IPS-NIHi7 (cell line): ENCODE measurements around the gene UBE2H.
"Not testable (repeated sequence)": the region's sequence is repeated elsewhere in the genome, so short reads cannot be mapped to it uniquely, and the experiment has no call there.

Experiments used
- DNase-seq: peaks from one replicate; pipeline ENCODE4 v3.0.0; 2012; ENCODE audit warnings: mixed read lengths; ENCODE audit errors: extremely low spot score

The UBE2H gene

DNA sequence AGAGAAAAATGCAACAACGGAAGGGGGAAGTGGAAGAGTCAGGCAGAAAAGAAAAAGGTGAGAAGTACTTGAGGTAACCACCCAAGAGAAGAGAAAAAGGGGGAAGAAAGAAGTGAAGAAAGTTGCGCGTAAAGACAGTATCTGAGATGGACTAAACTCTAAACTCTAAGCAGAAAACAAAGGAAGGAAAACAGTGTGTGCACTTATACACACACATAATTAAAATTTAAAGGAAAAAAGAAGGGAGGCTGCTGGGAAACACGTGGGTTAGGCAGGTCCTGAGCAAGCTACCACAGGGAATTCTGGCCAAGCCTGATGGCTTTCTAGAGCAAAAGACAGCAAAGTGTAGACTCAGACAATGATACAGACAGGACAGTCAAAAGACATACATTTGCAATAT lies 78.0 kb downstream of the UBE2H start:
- no peak for DNase-seq

DNA sequence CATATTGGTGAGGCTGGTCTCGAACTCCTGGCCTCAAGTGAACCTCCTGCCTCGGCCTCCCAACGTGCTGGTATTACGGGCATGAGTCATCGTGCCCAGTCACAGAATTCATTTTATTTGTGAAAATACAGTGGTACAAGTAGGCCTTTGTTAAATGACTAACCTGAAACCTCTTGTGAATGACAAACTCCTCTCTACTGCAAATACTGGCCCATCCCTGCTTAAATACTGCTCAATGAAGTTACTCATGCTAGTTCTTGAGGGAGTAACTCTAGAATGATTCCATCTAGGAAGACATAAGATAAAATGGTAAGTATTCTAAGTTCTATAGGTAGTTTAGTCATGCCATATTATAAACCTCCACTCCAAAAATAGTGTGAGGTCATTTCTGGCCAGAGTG lies 80.7 kb downstream of the UBE2H start:
- DNase-seq: no peak

DNA sequence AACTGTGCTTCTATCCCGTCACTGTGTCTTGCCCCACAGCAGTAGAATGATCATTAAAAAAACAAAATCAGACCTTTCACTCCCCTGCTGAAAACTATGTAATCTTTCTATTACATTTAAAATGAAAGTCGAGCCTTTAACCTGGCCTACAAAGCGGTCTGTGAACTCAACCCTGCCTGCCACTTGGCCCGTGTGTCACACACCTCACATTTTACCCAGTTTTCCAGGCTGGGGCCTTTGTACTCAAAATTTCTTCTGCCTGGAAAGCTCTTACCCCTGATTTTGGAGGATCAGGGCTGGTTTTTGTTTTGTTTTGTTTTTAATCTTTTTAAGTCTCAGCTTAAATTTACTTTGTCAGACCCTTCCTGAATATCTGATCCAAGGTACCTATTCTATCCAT lies 82.1 kb downstream of the UBE2H start:
- no peak for DNase-seq

DNA sequence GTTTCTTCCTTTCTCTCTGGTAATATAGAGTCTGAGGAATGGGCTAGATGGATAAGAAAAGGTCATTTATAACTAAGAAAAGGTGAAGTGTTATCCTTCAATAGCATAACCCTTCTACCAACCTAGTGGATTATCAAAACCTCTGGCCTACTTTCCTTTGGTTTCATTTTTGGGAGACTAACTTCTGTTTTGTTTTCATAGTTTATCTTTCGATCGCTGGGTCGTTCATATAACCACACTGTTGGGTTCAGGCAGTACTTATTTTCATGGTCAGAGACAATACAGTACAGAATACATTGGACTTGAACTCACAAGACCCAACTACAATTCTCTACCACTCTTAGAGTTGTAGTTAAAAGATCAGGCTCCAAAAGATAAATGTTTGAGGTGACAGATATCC lies 86.5 kb downstream of the UBE2H start:
- no peak for DNase-seq

DNA sequence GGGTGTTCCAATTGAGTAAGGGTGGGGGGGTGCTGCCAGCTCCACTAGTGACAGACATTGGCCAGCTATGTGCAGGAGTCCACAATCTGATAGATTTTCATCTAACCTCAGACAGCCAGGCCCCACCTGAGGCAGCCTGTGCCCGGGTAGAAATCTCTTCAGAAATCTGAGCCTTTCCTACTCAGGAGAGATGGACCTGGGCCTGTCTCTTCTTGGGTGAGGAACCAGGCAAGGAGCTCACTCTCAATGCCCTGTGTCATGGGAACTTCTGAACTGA lies 86.9 kb downstream of the UBE2H start:
- no peak for DNase-seq

DNA sequence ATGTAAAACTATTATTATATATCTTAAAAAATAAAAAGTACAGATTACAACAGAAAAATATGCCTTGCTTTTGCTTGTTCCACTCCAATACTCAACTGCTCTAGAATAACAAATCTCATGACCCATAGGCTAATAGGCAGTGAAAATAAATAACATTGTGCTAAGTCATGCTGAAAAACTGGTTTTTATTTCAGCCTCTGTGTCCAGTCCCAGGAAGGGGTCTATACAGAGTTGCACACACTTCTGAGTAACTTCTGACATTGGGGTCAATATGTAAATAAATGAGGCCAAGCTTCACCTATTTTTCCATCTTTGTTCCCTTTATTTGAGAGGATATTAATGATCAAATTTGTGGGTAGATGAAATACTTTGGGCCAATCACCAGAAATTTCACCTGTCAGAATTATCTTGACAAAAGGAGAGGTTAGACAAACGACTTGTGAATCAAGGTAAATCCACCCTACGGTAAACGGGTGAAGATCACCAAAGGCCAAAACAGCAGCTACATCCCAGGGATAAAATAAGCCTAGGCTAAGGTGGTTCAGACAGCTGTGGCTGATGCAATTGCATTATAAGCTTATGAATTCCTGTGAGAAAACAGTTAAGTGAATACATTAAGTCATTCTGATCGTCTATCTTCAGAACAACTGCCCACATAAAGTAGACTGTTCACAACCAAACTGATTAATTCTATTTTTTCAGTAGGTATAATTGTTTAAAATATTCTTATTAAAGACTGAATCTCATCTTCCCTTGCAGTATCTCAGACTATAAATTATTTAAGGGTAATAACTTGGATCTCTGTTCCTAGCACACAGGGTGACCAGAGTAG lies 87.5 kb downstream of the UBE2H start:
- no peak for DNase-seq

DNA sequence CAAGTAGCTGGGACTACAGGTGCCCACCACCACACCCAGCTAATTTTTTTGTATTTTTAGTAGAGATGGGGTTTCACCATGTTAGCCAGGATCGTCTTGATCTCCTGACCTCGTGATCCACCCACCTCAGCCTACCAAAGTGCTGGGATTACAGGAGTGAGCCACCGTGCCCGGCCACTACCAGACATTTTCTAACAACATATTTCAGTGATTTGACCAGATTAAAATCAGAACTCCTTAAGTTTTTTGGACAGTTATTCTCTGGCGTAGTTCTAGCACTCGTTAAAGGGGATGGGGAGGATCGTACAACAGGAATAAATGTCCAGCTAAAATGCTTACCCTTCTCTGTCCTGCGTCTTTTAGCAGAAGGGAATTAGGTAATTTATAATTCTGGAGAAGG lies 88.1 kb downstream of the UBE2H start:
- not testable (repeated sequence) for DNase-seq

DNA sequence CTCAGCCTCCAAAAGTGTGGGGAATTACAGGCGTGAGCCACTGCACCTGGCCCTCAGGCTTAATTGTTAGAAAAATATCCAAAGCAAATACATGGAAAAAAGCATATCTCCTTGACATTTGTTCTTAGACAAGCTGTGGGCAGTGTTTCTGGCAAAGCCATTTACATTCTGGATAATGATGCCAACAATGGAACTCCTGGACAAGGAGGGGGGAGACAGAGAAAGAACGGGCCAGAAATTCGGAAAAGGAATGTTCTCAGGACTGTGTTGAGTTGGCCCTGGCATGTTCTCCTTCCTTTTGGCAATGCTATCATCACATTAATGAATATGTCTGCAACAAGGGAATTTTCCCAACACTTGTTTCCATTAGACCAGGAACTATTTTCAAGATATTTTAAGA lies 88.7 kb downstream of the UBE2H start:
- no peak for DNase-seq

DNA sequence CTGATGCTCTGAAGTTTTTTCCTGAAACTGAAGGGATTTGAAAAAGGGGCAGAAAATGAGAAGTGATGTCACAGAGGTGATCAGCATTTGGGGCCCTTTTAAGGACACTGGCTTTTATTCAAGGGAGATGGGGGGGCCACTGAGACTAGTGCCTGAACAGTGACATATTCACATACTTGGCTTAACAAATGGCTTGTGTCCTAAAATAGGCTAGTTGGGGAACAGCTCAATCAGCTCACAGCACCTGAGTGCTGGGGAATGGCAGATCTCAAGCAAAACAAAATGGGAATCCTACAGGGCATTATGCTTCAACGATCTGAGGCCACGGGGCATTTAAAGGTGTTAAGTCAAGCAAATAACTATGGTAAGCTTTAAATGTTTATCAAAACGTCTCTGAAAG lies 90.1 kb downstream of the UBE2H start:
- DNase-seq: no peak

DNA sequence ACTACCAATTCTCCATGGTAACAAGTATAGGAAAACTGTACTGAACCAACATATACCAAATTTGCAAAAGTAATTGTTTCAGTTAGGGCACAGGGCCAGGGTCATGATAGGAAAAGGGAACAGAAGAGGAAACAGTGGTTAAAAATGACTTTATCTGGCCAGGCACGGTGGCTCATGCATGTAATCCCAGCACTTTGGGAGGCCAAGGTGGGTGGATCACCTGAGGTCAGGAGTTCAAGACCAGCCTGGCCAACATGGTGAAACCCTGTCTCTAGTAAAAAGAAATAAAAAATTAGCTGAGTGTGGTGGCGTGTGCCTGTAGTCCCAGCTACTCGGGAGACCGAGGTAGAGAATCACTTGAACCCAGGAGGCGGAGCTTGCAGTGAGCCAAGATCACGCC lies 92.0 kb downstream of the UBE2H start:
- not testable (repeated sequence) for DNase-seq

DNA sequence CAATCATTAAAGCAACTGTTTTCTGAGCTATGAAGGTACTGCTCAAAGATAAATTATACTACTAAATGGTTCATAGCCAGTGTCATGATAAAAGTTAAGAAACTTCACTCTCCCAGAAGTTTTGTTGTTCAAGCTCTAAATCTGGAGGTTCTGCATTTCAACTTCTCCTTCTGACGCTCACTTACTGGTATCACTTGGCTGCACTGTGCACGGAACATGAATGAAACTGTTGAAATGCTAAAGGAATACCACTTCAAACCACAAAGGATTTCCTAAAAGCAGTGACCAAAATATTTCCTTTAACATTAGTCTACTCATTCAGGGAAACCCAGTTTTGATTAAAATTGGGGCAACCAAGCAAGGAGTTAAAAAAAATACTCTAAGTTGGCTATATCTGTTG lies 93.6 kb downstream of the UBE2H start:
- DNase-seq: no peak

DNA sequence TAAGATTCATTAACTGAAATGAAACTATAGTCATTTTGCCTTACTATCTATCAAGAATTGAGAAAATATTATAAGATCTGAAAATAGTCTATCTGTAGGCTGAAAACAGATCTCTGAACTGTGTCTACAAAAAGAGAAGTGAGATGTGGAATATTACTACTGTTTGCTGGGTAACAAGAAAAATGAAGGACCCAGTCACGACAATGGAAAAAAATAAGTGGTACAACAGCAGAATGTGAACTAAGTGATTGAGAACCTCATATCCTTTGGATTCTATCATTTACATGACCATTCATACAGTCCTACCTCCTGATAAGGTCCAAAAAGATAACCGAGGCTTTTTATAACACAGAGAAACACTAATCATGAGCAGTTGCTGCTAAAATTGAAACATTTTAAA lies 94.3 kb downstream of the UBE2H start:
- DNase-seq: no peak

DNA sequence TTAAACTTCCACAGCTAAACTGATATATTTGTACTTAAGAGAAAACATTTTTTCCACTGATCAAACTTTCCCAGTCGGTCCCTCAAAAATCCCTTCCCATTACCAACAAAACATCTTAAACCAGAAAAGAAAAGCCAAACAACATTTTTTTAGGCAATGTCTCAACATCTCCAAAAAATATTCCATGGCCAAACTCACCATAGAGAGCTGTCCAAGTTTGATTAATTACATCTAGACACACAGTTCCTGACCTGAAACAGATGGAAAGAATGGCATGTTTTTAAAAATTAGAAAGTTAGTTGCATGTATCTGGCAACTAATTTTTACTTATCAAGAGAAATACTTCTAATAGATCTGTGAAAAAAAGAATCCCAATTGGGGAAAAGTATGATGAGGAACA lies 95.4 kb downstream of the UBE2H start:
- DNase-seq: no peak

DNA sequence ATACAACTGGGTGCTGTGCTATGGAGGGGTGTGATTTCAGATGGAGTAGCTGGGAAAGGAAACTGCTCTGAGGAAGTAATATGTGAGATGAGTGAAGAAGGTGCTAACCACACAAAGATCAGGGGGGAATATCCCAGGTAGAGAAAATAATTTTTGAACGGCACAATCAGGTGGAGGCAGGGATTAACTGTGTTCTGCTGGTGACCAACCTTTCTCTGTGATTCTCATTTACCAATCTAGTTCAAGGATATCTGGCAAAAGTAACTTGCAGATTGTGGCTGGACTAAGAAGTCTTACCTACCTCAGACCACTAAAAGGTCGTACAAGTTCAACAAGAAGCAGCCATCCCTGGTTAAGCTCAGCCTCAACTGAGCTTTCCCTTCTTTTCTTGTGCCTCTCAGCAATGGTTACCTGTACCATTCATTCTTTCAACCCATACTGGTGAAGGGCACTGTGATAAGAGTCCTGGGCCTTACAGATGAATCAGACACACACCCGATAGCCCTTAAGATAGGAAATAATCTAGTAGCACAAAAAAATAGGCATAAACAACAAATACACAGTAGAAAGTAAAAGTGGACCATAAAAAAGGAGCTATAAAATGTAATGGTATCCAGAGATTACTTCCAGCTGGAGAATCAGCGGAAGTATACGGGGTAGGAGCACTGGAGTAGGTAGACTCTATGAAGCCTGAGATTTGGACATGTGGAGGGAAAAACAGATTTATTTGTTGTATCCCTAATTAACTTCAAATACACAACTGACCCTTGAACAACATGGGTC lies 96.6 kb downstream of the UBE2H start:
- DNase-seq: no peak

DNA sequence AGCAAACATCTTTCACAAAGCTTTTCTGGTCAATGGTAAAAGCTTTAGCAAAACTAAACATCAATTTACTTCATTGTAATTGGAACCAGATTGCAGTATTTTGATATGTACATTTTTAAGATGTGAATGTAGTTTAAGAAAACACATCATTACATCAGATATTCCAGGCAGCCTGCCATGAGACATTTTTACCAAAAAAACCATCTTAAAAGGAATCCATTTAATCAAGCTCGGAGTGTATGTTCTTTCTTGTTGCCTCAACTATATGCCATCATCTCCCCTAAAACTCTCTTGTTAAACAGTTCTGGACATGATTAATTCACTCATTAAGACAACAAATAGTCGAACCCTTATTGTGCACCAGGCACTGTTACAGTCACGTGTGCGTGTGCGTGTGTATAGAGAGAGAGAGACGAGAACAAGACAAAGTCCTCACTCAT lies 97.5 kb downstream of the UBE2H start:
- DNase-seq: no peak

DNA sequence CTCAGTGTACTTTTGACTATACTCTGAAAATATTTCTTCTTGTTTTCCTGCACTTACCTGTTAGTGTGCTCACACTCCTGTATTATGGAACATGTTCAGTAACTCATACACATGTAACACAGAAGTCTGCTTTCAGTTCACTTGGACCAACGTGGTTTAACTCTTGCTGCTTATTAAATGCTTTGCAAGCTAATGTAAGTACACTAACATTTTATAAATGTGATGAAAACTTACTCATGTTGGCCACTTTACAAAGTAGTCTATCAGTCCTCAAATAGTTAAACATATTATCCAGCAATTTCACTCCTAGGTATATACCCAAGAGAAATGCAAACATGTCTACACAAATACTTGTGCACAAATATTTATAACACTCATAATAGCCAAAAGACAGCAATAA lies 98.4 kb downstream of the UBE2H start:
- DNase-seq: no peak

DNA sequence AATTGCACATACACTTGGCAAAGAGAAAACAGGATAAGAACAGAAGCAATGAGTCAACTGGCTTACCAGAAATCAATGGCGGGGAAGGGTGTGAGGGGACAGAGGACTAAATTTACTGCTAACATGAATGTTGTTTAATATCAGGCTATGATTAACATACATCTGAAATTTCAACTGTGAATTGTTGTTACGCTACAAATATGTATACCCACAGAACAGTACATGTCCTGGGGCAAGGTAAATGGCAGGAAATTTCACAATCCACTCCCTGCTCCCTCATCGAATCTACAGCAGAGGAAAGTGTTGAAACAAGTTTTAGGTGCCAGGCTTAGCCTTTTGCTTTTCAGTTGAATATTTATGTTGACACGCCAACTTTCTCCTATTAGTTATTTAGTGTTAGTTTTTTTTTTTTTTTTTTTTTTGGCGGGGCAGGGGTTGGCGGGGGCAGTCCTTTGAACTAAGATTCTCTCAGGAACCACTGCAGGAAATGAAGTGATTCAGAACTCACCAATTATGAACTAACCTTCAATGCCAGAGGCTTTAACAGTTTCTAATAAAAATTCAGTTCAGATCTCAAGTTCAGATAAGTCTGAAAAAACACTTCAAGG lies 99.0 kb downstream of the UBE2H start:
- no peak for DNase-seq

DNA sequence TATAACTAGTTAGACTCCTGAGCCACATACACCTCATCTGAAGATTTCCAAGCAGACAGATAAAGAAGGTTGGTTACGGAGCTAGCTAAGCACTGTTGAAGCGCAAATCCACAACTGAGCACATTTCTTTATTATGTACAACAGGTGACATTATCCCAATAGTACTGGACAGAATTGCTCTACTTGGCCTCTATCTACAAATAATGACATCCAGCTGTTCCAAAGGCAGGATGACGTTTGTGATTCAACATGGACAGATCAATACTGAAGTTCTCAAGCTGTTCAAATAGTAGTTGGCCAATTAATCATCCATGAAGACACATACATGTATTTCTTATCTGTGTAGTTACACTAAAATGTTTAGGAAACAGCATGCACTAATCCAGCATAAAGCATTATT lies 101.0 kb downstream of the UBE2H start:
- no peak for DNase-seq

DNA sequence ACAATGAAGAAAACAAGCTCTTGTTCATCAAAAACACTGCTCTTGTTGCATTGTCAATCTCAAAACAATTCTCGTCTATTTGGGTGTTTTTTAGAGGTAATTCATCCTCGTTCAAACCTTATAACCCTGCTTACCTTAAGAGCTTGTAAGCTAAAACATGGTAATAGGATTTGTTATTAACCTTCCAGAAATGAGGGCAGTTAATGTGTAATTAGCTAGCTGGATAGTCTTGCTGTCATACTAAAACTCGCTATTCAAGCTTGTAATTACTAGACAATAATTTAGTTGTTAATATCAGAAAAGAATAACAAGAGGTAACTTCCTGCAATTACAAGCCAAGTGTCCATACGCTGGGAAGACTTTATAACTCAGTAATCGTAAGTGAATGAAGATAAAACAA lies 101.6 kb downstream of the UBE2H start:
- DNase-seq: no peak

DNA sequence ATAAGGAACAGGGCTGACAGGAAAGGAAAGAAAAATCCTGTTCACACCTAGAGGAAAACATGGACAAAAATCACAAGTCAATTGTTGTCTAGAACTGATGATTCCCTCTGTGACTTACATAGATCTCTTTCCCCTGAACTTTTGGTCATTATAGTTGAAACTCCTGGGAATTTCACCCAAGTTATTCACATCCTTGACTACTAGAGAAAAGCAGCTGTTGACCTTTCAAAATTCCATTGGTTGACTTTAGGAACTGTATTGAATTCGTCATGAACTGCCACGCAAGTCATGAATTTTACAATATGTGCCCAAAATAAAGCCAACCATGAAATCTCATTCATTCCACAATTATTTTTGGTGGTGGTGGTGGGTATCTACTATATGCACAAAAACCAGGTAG lies 104.3 kb downstream of the UBE2H start:
- no peak for DNase-seq

DNA sequence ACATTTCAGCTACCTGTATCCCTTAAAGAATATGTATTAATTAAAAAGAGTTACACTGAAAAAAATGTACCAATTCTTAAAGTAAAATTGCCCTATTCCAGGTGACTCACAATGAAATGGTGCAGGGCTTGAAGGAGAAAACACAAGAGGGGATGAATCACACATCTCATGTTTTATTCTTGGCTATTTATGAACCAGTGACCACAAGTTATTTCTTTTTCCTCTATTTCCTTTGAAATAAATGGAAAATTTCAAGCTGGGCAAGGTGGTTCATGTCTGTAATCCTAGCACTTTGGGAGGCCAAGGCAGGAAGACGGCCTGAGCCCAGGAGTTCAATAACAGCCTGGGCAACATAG lies 106.8 kb downstream of the UBE2H start:
- DNase-seq: no peak

DNA sequence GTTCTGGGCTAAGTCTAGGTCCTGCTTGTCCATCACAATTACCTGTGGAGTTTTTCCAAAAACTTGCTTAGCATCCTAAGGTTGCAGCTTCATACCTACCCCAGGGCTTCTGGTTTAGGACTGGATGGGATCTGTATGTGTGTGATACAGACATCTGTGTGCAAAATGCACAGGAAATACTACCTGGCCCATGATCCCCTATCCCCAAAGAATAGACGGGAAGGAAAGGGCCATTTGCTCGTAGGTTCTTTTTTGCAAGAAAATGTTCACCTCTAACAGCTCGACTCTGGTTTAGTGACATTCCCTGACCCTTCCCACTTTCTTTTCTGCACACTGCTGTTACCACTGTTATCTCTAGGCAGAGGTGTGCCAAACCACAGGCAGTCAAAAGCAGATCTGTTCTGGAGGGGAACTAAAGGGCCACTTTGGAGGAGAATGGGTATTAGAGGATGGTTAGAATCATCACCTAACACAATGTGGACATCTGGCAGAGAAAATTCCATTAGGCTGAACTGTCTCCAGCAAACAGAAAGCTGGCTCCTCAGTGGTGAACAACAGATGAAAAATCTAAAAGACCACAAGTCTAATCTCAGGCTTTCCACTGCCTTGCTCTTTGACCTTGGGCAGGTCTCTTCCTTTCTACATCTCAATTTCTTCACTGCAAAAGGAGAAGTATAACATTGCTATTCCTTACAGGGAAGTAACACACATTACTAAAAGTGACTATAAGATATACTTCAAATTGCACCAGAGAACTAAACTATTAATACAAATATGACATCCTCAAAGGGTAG lies 107.4 kb downstream of the UBE2H start:
- DNase-seq: no peak
